PFSK-1 (cell line): ENCODE measurements around the gene QPCT.

Experiments used
- FOXP2 ChIP-seq: optimal IDR thresholded peaks from 2 replicates; pipeline ENCODE3; 2011; ENCODE audit warnings: borderline replicate concordance, control low read depth, inconsistent platforms; ENCODE audit not compliant: insufficient read depth; ENCODE audit errors: extremely low read length, extremely low read depth
- POLR2AphosphoS5 ChIP-seq: IDR thresholded peaks from 2 replicates; pipeline ENCODE4 v1.6.1; 2012; ENCODE audit warnings: low read depth, mild to moderate bottlenecking, control low read depth, low read length, moderate library complexity
- REST ChIP-seq, 2 experiments: IDR thresholded peaks; 2 replicates each; pipeline versions ENCODE4 v1.6.1 to v1.8.0; 2011 to 2012; ENCODE audit warnings: low read depth in 2 of 2, low read length in 2 of 2, control low read depth in 1 of 2, inconsistent platforms in 1 of 2, mild to moderate bottlenecking in 1 of 2, moderate library complexity in 1 of 2; ENCODE audit not compliant: insufficient read depth in 1 of 2
- SIN3A ChIP-seq: IDR thresholded peaks from 2 replicates; pipeline ENCODE4 v1.6.1; 2012; ENCODE audit warnings: mild to moderate bottlenecking, low read length, moderate library complexity, borderline replicate concordance; ENCODE audit not compliant: insufficient read depth
- TAF1 ChIP-seq: IDR thresholded peaks from 2 replicates; pipeline ENCODE4 v1.6.1; 2012; ENCODE audit warnings: low read length, control low read depth, borderline replicate concordance; ENCODE audit not compliant: insufficient read depth

Gene QPCT

GRCh38 chr2:37421686-37422085 lies 77.3 kb downstream of the QPCT start:
- no peak for TF ChIP-seq POLR2AphosphoS5
- no peak for TF ChIP-seq TAF1
- no peak for TF ChIP-seq REST (IDR thresholded peaks at IDR 0.05; ENCODE audit: insufficient read depth in 1 of 2, low read depth in 2 of 2, low read length in 2 of 2)
- no peak for TF ChIP-seq FOXP2
- no peak for TF ChIP-seq SIN3A

- TF ChIP-seq REST (IDR thresholded peaks at IDR 0.05; ENCODE audit: insufficient read depth in 1 of 2, low read depth in 2 of 2, low read length in 2 of 2) (no peak), SIN3A (no peak), POLR2AphosphoS5 (no peak), FOXP2 (no peak), TAF1 (no peak)
Observed at GRCh38 chr2:37422816-37423215, 78.4 kb downstream of the QPCT start.
